GM21576 (cell line): ENCODE data around the gene PCDH15.

ENCODE experiments used
- ATAC-seq: cut with Tn5 transposase; IDR thresholded peaks from one replicate; pipeline ENCODE4 v1.9.1; 2021; ENCODE audit warnings: mild to moderate bottlenecking, moderate library complexity; ENCODE audit not compliant: unreplicated experiment

PCDH15 gene

GRCh38 chr10:54800741-54801421 is at the start of gene PCDH15:
TSS of gene PCDH15 (minus strand) at chr10:54801231. CDS start at chr10:54664262, 136,969 bp downstream.
- no peak for ATAC-seq

GRCh38 chr10:54843932-54844331 is 42.9 kb upstream of the PCDH15 start:
- ATAC-seq, result no peak

GRCh38 chr10:54843085-54843646 is 42.1 kb upstream of the PCDH15 start:
- no peak for ATAC-seq

GRCh38 chr10:54837479-54837878 is 36.4 kb upstream of the PCDH15 start:
- ATAC-seq, result no peak

- no peak for ATAC-seq
Measured at GRCh38 chr10:54833029-54833428, 32.0 kb upstream of the PCDH15 start.

- no peak for ATAC-seq
Measured at GRCh38 chr10:54826994-54827560, 26.0 kb upstream of the PCDH15 start.

- ATAC-seq, result no peak
Measured at GRCh38 chr10:54815583-54815982, 14.6 kb upstream of the PCDH15 start.

- no peak for ATAC-seq
Measured at GRCh38 chr10:54808186-54808935, 7.3 kb upstream of the PCDH15 start.

- ATAC-seq, result no peak
Measured at GRCh38 chr10:54799506-54799905, 1.5 kb downstream of the PCDH15 start.

GRCh38 chr10:54797636-54798321 is 3.3 kb downstream of the PCDH15 start:
- ATAC-seq, result no peak

- no peak for ATAC-seq
Measured at GRCh38 chr10:54796881-54797280, 4.2 kb downstream of the PCDH15 start.

GRCh38 chr10:54776622-54777021 is 24.4 kb downstream of the PCDH15 start:
- ATAC-seq, result no peak

- ATAC-seq, result no peak
Measured at GRCh38 chr10:54772468-54773122, 28.4 kb downstream of the PCDH15 start.

GRCh38 chr10:54769051-54769450 is 32.0 kb downstream of the PCDH15 start:
- no peak for ATAC-seq

- ATAC-seq, result no peak
Measured at GRCh38 chr10:54758791-54759190, 42.2 kb downstream of the PCDH15 start.

- no peak for ATAC-seq
Measured at GRCh38 chr10:54749623-54750022, 51.4 kb downstream of the PCDH15 start.

- ATAC-seq, result no peak
Measured at GRCh38 chr10:54745436-54745835, 55.6 kb downstream of the PCDH15 start.

- no peak for ATAC-seq
Measured at GRCh38 chr10:54742416-54742815, 58.6 kb downstream of the PCDH15 start.

GRCh38 chr10:54728511-54728910 is 72.5 kb downstream of the PCDH15 start:
- ATAC-seq, result no peak

GRCh38 chr10:54722075-54722474 is 79.0 kb downstream of the PCDH15 start:
- ATAC-seq, result no peak

- no peak for ATAC-seq
Measured at GRCh38 chr10:54710918-54711317, 90.1 kb downstream of the PCDH15 start.
